ENCODE results near the gene ADGRL2.

ADGRL2 gene

GRCh38 chr1:81760477-81761097, 40.1 kb upstream of the ADGRL2 start:
- DNase-seq (ENCODE audit: low spot score): peak; percentile 7
- peak; percentile 8 for TF ChIP-seq CTCF (IDR thresholded peaks at IDR 0.05; ENCODE audit: extremely low read depth, insufficient read depth, missing control alignments)
- in situ Hi-C loops (cut with MboI; ENCODE audit: low pct_unique_long_range_greater_than_20kb, low sequenced_read_pairs, unreplicated experiment): no loop called here

- no peak for DNase-seq (ENCODE audit: low spot score)
- no peak for TF ChIP-seq CTCF (IDR thresholded peaks at IDR 0.05; ENCODE audit: extremely low read depth, insufficient read depth, missing control alignments)
- in situ Hi-C loops (cut with MboI; ENCODE audit: low pct_unique_long_range_greater_than_20kb, low sequenced_read_pairs, unreplicated experiment): no loop called here
Measured at GRCh38 chr1:81775510-81775909, 25.2 kb upstream of the ADGRL2 start.

- no peak for DNase-seq (ENCODE audit: low spot score)
- in situ Hi-C loops (cut with MboI; ENCODE audit: low pct_unique_long_range_greater_than_20kb, low sequenced_read_pairs, unreplicated experiment): no loop called here
- TF ChIP-seq CTCF (IDR thresholded peaks at IDR 0.05; ENCODE audit: extremely low read depth, insufficient read depth, missing control alignments): no peak
Measured at GRCh38 chr1:81780705-81781454, 19.9 kb upstream of the ADGRL2 start.

DNA sequence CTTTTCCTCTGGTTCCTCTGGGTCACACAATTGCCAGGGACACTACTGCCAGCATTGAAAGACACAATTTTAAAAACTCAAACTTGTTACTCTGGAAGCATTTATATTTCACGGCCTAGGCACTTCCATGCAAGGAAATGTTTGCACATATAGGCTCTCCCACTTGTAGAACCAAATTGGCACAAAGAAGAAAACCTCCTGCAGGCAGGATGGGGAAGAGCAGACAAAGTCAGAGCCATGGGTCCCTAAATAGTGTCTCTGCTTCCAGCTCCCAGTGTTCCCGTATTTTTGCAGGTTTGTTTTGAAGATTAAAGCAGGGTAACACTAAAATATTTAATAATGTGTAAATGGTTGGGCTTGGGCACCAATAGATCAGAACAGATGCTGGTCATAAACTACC, 19.0 kb upstream of the ADGRL2 start:
- TF ChIP-seq CTCF (IDR thresholded peaks at IDR 0.05; ENCODE audit: extremely low read depth, insufficient read depth, missing control alignments): no peak
- in situ Hi-C loops (cut with MboI; ENCODE audit: low pct_unique_long_range_greater_than_20kb, low sequenced_read_pairs, unreplicated experiment): no loop called here
- DNase-seq (ENCODE audit: low spot score): no peak

DNA sequence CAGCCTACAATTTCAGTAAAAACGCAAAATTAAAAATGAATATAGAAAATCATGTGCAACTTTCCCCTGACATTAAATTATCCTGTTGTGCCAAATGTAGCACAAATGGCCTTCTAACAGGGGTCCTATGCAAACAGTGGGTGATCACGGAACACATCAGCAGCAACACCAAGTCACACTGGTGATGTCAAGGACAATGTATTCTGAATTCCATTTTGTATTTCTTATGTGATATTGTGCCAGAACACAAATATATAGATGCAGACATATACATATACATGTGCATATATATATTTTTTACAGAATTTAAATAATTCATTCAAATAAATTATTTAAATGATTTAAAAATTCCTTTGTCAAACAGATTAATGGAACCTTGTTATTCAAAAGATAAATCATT, 8.6 kb upstream of the ADGRL2 start:
- DNase-seq (ENCODE audit: low spot score): no peak
- TF ChIP-seq CTCF (IDR thresholded peaks at IDR 0.05; ENCODE audit: extremely low read depth, insufficient read depth, missing control alignments): no peak
- in situ Hi-C loops (cut with MboI; ENCODE audit: low pct_unique_long_range_greater_than_20kb, low sequenced_read_pairs, unreplicated experiment): no loop called here

GRCh38 chr1:81797701-81798100, 3.0 kb upstream of the ADGRL2 start:
- in situ Hi-C loops (cut with MboI; ENCODE audit: low pct_unique_long_range_greater_than_20kb, low sequenced_read_pairs, unreplicated experiment): no loop called here
- TF ChIP-seq CTCF (IDR thresholded peaks at IDR 0.05; ENCODE audit: extremely low read depth, insufficient read depth, missing control alignments): no peak

More at GRCh38 chr1:81797701-81798100, 3.0 kb upstream of the ADGRL2 start:
- no peak for DNase-seq (ENCODE audit: low spot score)
